Ovary (tissue), 3 donors: ENCODE measurements around the gene POLH.
"Not testable (repeated sequence)": the region's sequence is repeated elsewhere in the genome, so short reads cannot be mapped to it uniquely, and the experiment has no call there.

ENCODE experiments used
- CTCF ChIP-seq, 3 donors: fragments of 450-650 bp in 2 of 3; fragments of 200-600 bp in 1 of 3; IDR thresholded peaks; one replicate each; pipeline versions ENCODE4 v1.5.1 to v1.8.0; 2016 to 2022; ENCODE audit warnings: antibody characterized with exemption in 3 of 3, mild to moderate bottlenecking in 1 of 3
- EP300 ChIP-seq: sonication (generic); formaldehyde crosslinking; IDR thresholded peaks from one replicate; pipeline ENCODE4 v1.6.1; 2017; ENCODE audit warnings: antibody characterized with exemption
- POLR2A ChIP-seq: fragments of 450-650 bp; IDR thresholded peaks from one replicate; pipeline ENCODE4 v1.6.1; 2017; ENCODE audit warnings: antibody characterized with exemption, mild to moderate bottlenecking, moderate library complexity
- donor health status: DM: no; HTN: no; CAD: no.

- TF ChIP-seq CTCF (IDR thresholded peaks at IDR 0.05); POLR2A; EP300: not testable (repeated sequence)
These were observed 18.4 kb upstream of the POLH start for GRCh38 chr6:43557620-43558019.
